ENCODE results near the gene CSNK1G2. TPM values are rescaled to one million over a fixed set of nuclear protein-coding genes. Genes with fewer than 3 reads are reported as not detected.
A peak's percentile ranks its signal among the peaks of the same experiment; 100 is the strongest.

Gene CSNK1G2
- total and polyA plus RNA-seq, 2 of the 13 experiments (the other 11 are each of a cell fraction or from before 2014, with no cell fraction given), result 53.8 to 72.5 TPM

GRCh38 chr19:1986357-1987162 lies 45.6 kb downstream of the CSNK1G2 start:
- FAIRE-seq (no peak), ATAC-seq (peak; percentile 16), DNase-seq (ENCODE audit: low spot score) (no peak)
- ChIA-PET CTCF (ENCODE audit: low intra/inter-chr PET ratio, low total read pairs) (no interaction called here), POLR2A (interaction anchor here (0.6 kb wide), 1 partner anchor 43 kb away, joined by 3 read pairs; no protein-coding TSS in a partner anchor)
- in situ Hi-C loops (cut with HindIII; ENCODE audit: extremely low pct_ligation_motif_present, low pct_unique_long_range_greater_than_20kb), result no loop called here
- Histone ChIP-seq H3K79me2 (ENCODE audit: insufficient read depth, low read length) (no peaks in the 10 kb centered on the region), H3K27ac (ENCODE audit: extremely low read length, insufficient read depth, low read length) (no peak overlapping the region), H3K9ac (ENCODE audit: insufficient read depth, low read depth, low read length) (no peak overlapping the region), H3K9me3 (ENCODE audit: low read length) (no peaks in the 10 kb centered on the region), H4K20me1 (ENCODE audit: insufficient read depth, low read length) (no peaks in the 10 kb centered on the region), H2AFZ (ENCODE audit: low read length) (no peak overlapping the region), H3K27me3 (ENCODE audit: control insufficient read depth in 1 of 2, insufficient read depth in 2 of 2, low read length in 2 of 2) (no peaks in the 10 kb centered on the region), H3K4me1 (ENCODE audit: insufficient read depth, low read length) (no peaks in the 10 kb centered on the region), H3K4me2 (ENCODE audit: low read depth, low read length) (no peak overlapping the region), H3K4me3 (replicated peaks in 1 of 3; ENCODE audit: insufficient read depth in 1 of 3, low read depth in 2 of 3, low read length in 3 of 3) (no peak overlapping the region), H3K36me3 (replicated peaks in 1 of 2; ENCODE audit: control insufficient read depth in 1 of 2, insufficient read depth in 2 of 2, low read length in 2 of 2) (peaks cover 16 to 32% of the 10 kb centered on the region in 2 experiments)
- intact Hi-C loops (cut with micrococcal nuclease; ENCODE audit: unreplicated experiment), result no loop called here
- WGBS (ENCODE audit: low lambda C conversion rate), result 98% methylated on average over 33 of the region's 42 CpGs
- TSS peak; percentile 81 for BruUV-seq (replicated peaks)
- TF ChIP-seq GTF2F1 (IDR thresholded peaks at IDR 0.05; ENCODE audit: low read length) (no peak), ZNF180 (CRISPR knock-in tag; IDR thresholded peaks at IDR 0.05; ENCODE audit: borderline replicate concordance, low read depth) (no peak), ELK4 (CRISPR knock-in tag; IDR thresholded peaks at IDR 0.05; ENCODE audit: borderline replicate concordance) (no peak), AGO2 (optimal IDR thresholded peaks at IDR 0.05; ENCODE audit: low read depth, low read length) (peak; percentile 69), POLR2A (IDR thresholded peaks at IDR 0.05; ENCODE audit: insufficient read depth in 1 of 2, low read depth in 2 of 2, low read length in 2 of 2) (peak in 1 of 2 experiments; percentile 41; a peak in 1 of 4 replicates), NFE2L2 (IDR thresholded peaks at IDR 0.05; ENCODE audit: low read length) (no peak), ZFP37 (CRISPR knock-in tag; IDR thresholded peaks at IDR 0.05; ENCODE audit: borderline replicate concordance) (no peak), ZNF12 (CRISPR knock-in tag; IDR thresholded peaks at IDR 0.05) (no peak), KAT8 (CRISPR knock-in tag; IDR thresholded peaks at IDR 0.05) (no peak), HES4 (CRISPR knock-in tag; IDR thresholded peaks at IDR 0.05; ENCODE audit: borderline replicate concordance) (no peak), MBD4 (IDR thresholded peaks at IDR 0.05; ENCODE audit: borderline replicate concordance, low read length) (no peak), ATF7-NPFF (CRISPR knock-in tag; IDR thresholded peaks at IDR 0.05; ENCODE audit: low read depth) (no peak), ZNF20 (CRISPR knock-in tag; IDR thresholded peaks at IDR 0.05) (no peak), ARNT2 (CRISPR knock-in tag; IDR thresholded peaks at IDR 0.05; ENCODE audit: low read depth) (no peak), CBX5 (CRISPR knock-in tag; IDR thresholded peaks at IDR 0.05; ENCODE audit: borderline replicate concordance) (no peak), ZNF737 (CRISPR knock-in tag; IDR thresholded peaks at IDR 0.05; ENCODE audit: borderline replicate concordance) (no peak), CCDC6 (CRISPR knock-in tag; IDR thresholded peaks at IDR 0.05) (no peak), MNT (IDR thresholded peaks at IDR 0.05) (no peak), ZNF484 (CRISPR knock-in tag; IDR thresholded peaks at IDR 0.05; ENCODE audit: borderline replicate concordance, low read depth) (no peak), MXI1 (IDR thresholded peaks at IDR 0.05; ENCODE audit: borderline replicate concordance, low read depth, low read length) (no peak), ZNF441 (CRISPR knock-in tag; IDR thresholded peaks at IDR 0.05; ENCODE audit: borderline replicate concordance) (no peak), ZNF263 (CRISPR knock-in tag; IDR thresholded peaks at IDR 0.05) (no peak)
- TF ChIP-seq, protein P1, sequence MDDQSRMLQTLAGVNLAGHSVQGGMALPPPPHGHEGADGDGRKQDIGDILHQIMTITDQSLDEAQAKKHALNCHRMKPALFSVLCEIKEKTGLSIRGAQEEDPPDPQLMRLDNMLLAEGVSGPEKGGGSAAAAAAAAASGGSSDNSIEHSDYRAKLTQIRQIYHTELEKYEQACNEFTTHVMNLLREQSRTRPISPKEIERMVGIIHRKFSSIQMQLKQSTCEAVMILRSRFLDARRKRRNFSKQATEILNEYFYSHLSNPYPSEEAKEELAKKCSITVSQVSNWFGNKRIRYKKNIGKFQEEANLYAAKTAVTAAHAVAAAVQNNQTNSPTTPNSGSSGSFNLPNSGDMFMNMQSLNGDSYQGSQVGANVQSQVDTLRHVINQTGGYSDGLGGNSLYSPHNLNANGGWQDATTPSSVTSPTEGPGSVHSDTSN (CRISPR knock-in tag; IDR thresholded peaks at IDR 0.05; ENCODE audit: borderline replicate concordance), result no peak
